ENCODE data around the gene CLEC20A. TPM values are rescaled to one million over a fixed set of nuclear protein-coding genes. Genes with fewer than 3 reads are reported as not detected.

The CLEC20A gene
- total and polyA plus RNA-seq, 2 experiments from 2014 or later: not detected

GRCh38 chr1:178537382-178538090 is 40.8 kb upstream of the CLEC20A start:
- H3K27me3 Mint-ChIP-seq (ENCODE audit: insufficient read depth, low read depth, poor library complexity): peaks cover 14% of the 10 kb centered on the region
- H3K27me3 ChIP-seq (ENCODE audit: insufficient read depth): no peaks in the 10 kb centered on the region
- no peaks in the 10 kb centered on the region for H3K9me2 ChIP-seq (ENCODE audit: insufficient read depth)
- H2AFZ ChIP-seq: peak overlapping the region; percentile 56; the same call in 1 of the 2 replicates
- H3K4me3 Mint-ChIP-seq: no peak overlapping the region
- no peaks in the 10 kb centered on the region for H3K79me2 ChIP-seq (replicated peaks; ENCODE audit: insufficient read depth)
- no peak overlapping the region for H3K4me2 ChIP-seq
- H3K27ac Mint-ChIP-seq: no peak overlapping the region
- peaks cover 3% of the 10 kb centered on the region for H3K4me1 Mint-ChIP-seq
- H3K27ac ChIP-seq (ENCODE audit: low read depth): no peak overlapping the region
- no peaks in the 10 kb centered on the region for H3K9me3 Mint-ChIP-seq
- H3K4me1 ChIP-seq (ENCODE audit: insufficient read depth): no peaks in the 10 kb centered on the region
- H3K36me3 ChIP-seq (ENCODE audit: insufficient read depth): no peaks in the 10 kb centered on the region
- H3K4me3 ChIP-seq: no peak overlapping the region
- ATAC-seq (no peak), DNase-seq (ENCODE audit: low spot score) (no peak)
- H3F3A ChIP-seq (replicated peaks; ENCODE audit: low read depth): no peaks in the 10 kb centered on the region
- no peaks in the 10 kb centered on the region for H3K36me3 Mint-ChIP-seq (ENCODE audit: low read depth)
- no peak for TF ChIP-seq NANOG (IDR thresholded peaks at IDR 0.05; ENCODE audit: borderline replicate concordance)
- TF ChIP-seq EZH2 (IDR thresholded peaks at IDR 0.05; ENCODE audit: low read depth, unreplicated experiment): no peak
- no peak for TF ChIP-seq JUNB (IDR thresholded peaks at IDR 0.05; ENCODE audit: unreplicated experiment)
- no peak for TF ChIP-seq ZNF462 (CRISPR knock-in tag; IDR thresholded peaks at IDR 0.05)
- TF ChIP-seq REST (IDR thresholded peaks at IDR 0.05; ENCODE audit: unreplicated experiment): no peak
- TF ChIP-seq EZH2phosphoT487 (IDR thresholded peaks at IDR 0.05; ENCODE audit: unreplicated experiment): no peak
- TF ChIP-seq ZNF331 (CRISPR knock-in tag; IDR thresholded peaks at IDR 0.05; ENCODE audit: low read depth): no peak
- TF ChIP-seq ETS1 (IDR thresholded peaks at IDR 0.05): no peak
- TF ChIP-seq POLR2AphosphoS5 (IDR thresholded peaks at IDR 0.05; ENCODE audit: low read depth): no peak
- no peak for TF ChIP-seq CREB1 (CRISPR knock-in tag; IDR thresholded peaks at IDR 0.05; ENCODE audit: low read depth)
- TF ChIP-seq STAT1 (IDR thresholded peaks at IDR 0.05; ENCODE audit: unreplicated experiment): no peak
- H4K20me1 ChIP-seq (replicated peaks; ENCODE audit: insufficient read depth): no peaks in the 10 kb centered on the region

Measured in GM23338 (cell line).